Endometrial microvascular endothelial cells (primary cell): Measurements from ENCODE around the gene IQCC. TPM values are rescaled to one million over a fixed set of nuclear protein-coding genes. Genes with fewer than 3 reads are reported as not detected.

Source experiments
- in situ Hi-C: cut with HindIII; loops from 2 replicates; pipeline ENCODE4 v1.10.0; 2017; ENCODE audit warnings: low sequenced_read_pairs, low pct_unique_long_range_greater_than_20kb; ENCODE audit errors: inconsistent ontology term
- total RNA-seq: library from RNA; depleted of rRNA; stranded (reverse); fragments of >200 nt; gene quantifications from one replicate; pipeline ENCODE4 v1.2.3, GENCODE V29; 2015; ENCODE audit errors: inconsistent ontology term

The IQCC gene
- total RNA-seq, 1 donor from 2014 or later: 1.2 TPM

DNA sequence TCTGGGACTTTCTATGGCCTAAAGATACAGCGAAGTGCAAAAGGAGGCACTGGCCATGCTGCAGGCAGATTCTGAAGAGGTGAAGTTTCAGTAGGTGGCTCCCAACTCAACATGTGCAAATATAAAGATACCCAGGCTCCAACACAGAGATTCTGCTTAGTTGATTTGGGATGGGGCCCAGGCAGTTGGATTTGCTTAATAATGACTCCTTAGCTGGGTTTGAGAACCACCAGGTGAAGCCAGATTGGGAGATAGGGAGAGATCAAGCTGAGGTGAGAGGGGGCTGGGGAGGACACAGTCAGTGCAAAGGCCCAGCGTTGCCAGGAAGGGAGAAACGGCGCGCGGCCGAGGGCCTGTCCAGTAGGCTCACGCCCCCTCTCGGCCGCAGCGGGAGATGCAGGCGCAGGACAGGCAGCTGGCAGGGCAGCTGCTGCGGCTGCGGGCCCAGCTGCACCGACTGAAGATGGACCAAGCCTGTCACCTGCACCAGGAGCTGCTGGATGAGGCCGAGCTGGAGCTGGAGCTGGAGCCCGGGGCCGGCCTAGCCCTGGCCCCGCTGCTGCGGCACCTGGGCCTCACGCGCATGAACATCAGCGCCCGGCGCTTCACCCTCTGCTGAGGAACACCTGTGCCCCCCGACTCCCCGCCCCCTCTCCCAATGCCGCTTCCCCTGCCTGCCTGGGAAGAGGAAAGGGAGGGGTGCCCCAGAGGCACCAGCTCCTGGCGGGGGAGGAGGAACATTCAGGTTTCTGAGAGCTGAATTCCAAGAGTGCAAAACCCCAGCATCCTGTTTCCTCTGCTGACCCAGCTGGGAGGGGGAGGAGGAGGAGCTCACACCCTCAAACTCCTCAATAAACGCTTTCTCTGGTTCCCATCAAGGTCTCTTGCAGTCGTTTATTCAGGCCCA lies 42.8 kb downstream of the IQCC start:
- in situ Hi-C loops: loop anchor here (10.0 kb wide), 1 partner anchor 77 kb away; no protein-coding TSS in a partner anchor

DNA sequence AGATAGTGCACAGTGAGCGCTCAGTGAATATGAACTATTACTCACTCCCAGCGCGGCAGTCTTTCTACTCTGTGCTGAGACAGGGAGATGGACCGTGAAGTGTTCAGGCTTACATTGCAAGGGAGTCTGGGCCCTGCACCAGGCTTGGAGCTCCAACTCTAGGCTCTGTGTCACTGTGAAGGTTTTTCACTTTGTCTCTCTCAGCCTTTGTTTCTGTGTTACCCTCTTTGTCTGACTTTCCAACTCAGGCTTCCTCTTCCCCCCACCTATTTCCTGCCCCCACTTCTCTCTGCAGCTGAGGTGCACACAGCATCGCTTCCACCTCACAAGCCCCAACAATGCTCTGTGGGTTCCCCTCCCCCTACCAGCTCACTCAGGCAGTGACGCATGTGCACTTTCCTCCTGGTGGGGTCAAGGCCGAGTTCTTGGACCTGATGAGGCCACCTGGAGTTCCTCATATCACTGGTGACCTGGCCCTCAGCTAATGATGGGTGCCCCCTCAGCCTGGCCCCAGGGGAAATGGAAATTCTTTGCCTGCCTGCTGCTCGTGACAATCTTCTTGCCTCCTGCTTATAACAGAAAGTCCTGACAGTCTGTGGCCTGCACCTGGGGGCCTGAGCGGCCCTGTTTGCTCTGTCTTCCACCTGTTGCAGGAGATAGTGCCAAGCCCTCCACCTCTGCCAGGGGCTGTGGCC lies 44.5 kb downstream of the IQCC start:
- in situ Hi-C loops: loop anchor here (10.0 kb wide), 1 partner anchor 75 kb away; no protein-coding TSS in a partner anchor

DNA sequence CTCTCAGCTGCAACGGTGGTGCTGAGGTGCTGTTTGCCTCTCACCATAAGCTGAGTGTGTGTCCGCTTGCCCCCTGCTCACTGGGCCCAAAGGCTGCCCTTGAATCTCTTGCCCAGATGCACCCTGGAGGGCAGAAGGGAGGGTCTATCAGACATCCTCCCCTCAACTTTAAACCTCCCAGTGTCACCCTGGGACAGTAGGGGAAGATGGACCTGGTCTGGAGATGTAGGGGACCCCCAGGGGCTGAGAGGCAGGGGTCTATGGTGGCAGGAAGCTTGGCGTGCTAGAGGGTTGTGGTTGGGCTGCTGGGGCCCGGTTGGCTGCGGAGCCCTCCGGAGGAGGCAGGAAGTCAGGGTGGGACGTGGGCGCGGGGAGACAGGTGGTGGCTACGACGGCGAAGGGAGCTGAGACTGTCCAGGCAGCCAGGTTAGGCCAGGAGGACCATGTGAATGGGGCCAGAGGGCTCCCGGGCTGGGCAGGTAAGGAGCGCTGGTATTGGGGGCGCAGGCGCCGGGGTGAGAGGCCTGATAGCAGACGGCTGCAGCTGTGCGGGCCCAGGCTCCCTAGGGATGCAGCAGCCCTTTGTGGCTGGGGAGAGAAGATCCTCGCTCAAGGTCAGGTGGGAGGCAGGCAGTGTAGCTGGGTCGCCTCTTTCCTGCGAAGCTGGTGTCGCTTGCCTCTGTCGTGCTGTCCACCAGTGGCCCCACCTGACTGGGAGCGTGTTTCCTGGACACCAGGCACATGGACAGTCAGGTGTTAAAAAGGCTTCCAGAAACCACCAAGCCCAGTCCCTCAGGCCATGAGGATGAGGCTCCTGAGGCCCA lies 45.6 kb downstream of the IQCC start, which contains the start of gene LCK:
TSS of gene LCK (plus strand) at position 373 of the 824 bp plus-strand sequence. CDS start 23,065 bp downstream, outside the sequence.
- in situ Hi-C loops: no loop called here

DNA sequence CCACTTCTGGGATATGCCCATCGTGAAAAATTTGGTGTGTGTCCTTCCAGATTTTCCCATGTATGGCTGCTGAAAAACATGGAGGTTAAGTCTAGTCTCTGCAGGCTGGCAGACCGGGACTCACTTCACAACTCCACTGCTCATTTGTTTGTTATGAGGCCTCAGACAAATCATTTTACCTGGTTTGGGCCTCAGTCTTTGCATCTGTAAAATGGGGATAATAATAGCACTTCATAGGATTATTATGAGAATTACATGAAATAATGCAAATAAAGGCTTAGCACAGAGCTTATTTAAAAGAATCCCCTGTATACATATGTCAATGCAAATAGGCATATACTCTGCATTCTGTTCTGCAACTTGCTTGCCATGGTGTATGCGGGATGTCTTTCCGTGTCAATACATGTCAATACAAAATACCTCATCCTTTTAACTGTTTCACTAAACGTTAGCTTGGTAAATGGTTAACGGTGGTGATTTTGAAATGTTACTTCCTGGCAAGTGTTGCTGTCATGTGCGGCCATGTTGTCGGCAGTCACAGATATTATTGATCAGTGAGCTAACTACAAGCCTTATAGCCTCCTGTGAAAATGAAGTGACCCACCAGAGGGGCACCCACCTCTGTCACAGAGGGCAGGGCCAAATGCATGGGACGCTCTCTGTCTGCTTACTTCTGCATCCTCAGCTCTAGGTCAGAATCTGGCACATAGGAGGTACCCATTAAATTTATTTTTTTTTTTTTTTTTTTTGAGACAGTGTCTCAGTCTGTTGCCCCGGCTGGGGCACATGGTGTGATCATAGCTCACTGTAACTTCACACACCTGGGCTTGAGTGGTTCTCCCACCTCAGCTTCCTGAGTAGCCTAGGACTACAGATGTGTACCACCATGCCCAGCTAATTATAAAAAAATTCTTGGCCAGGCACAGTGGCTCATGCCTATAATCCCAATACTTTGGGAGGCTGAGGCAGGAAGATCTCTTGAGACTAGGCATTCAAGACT lies 49.9 kb downstream of the IQCC start:
- in situ Hi-C loops: no loop called here

DNA sequence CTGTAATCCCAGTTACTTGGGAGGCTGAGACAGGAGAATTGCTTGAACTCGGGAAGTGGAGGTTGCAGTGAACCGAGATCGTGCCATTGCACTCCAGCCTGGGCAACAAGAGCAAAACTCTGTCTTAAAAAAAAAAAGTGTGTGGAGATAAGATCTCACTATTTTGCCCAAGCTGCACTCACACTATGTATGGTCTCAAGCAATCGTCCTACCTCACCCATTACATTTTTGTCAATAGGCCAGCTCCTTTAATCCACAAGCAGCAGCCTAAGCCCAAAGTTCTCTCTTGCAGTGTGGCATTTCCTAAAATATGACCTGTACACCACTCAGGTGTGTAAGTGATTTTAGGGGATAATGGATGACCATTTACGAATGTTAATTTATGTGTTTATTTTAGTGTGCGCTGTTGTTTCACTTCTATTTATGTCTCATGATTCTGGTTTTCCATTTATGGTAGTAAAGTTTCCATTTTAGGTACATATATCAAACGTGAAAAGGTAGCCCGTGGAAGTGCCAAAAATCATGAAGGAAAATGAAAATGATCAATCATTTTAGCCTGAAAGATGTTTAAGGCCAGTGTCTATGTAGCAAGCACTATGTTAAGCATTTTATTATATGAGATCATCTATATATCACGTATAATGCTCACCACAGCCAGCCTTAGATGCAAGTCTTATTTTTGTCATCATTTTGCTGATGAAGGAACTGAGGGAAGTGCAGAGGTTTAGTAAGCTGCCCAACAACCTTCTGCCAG lies 51.2 kb downstream of the IQCC start:
- in situ Hi-C loops: no loop called here

DNA sequence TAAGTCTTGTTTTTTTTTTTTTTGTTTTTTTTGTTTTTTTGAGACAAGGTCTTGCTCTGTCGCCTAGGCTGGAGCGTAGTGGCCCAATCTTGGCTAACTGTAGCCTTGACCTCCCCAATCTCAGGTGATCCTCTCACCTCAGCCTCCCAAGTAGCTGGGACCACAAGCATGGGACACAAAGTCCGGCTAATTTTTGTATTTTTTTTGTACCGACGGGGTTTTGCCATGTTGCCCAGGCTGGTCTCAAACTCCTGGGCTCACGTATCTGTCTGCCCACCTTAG lies 51.7 kb downstream of the IQCC start:
- in situ Hi-C loops: no loop called here

Other genes starting within 250 kb of the IQCC start
- gene KHDRBS1, start 191.8 kb upstream of the IQCC start, total RNA-seq: 106 TPM
- gene TMEM39B, start 132.7 kb upstream of the IQCC start, total RNA-seq: 19.7 TPM
- gene KPNA6, start 97.6 kb upstream of the IQCC start, total RNA-seq: 52.8 TPM
- 69.8 TPM for gene TXLNA, start 26.0 kb upstream of the IQCC start, total RNA-seq
- gene CCDC28B, start 5.1 kb upstream of the IQCC start, total RNA-seq: 6.9 TPM
- not detected for gene DCDC2B, start 3.4 kb downstream of the IQCC start, total RNA-seq
- 16.3 TPM for gene TMEM234, start 16.7 kb downstream of the IQCC start, total RNA-seq
- gene EIF3I, start 16.7 kb downstream of the IQCC start, total RNA-seq: 474 TPM
- gene FAM167B, start 41.6 kb downstream of the IQCC start, total RNA-seq: 9.3 TPM
- gene LCK, start 45.6 kb downstream of the IQCC start, total RNA-seq: not detected
- gene HDAC1, start 86.4 kb downstream of the IQCC start, total RNA-seq: 173 TPM
- gene MARCKSL1, start 130.6 kb downstream of the IQCC start, total RNA-seq: 70.8 TPM
- gene FAM229A, start 156.8 kb downstream of the IQCC start, total RNA-seq: 1.6 TPM
- gene TSSK3, start 156.9 kb downstream of the IQCC start, total RNA-seq: not detected
- gene BSDC1, start 188.8 kb downstream of the IQCC start, total RNA-seq: 67.0 TPM